HG03175 (cell line): Measurements from ENCODE around the gene TEX2.

Source experiments
- ATAC-seq: cut with Tn5 transposase; IDR thresholded peaks from one replicate; pipeline ENCODE4 v1.9.1; 2021; ENCODE audit warnings: mild to moderate bottlenecking, moderate library complexity; ENCODE audit not compliant: unreplicated experiment

Gene TEX2

GRCh38 chr17:64148017-64148631 lies 114.9 kb downstream of the TEX2 start:
- no peak for ATAC-seq

GRCh38 chr17:64147110-64148016 lies 115.7 kb downstream of the TEX2 start:
- no peak for ATAC-seq

- ATAC-seq: peak; percentile 15
These were observed 116.5 kb downstream of the TEX2 start for GRCh38 chr17:64146418-64147109.

- peak; percentile 97 for ATAC-seq
These were observed 117.2 kb downstream of the TEX2 start for GRCh38 chr17:64145751-64146417.

- no peak for ATAC-seq
These were observed 117.7 kb downstream of the TEX2 start for GRCh38 chr17:64145375-64145750.

GRCh38 chr17:64139542-64139941 lies 123.5 kb downstream of the TEX2 start:
- ATAC-seq: no peak

- ATAC-seq: no peak
These were observed 124.6 kb downstream of the TEX2 start for GRCh38 chr17:64138441-64138840.

- no peak for ATAC-seq
These were observed 128.1 kb downstream of the TEX2 start for GRCh38 chr17:64135000-64135399.

- ATAC-seq: no peak
These were observed 128.7 kb downstream of the TEX2 start for GRCh38 chr17:64134216-64134970.

GRCh38 chr17:64133546-64134215 lies 129.4 kb downstream of the TEX2 start:
- ATAC-seq: no peak

GRCh38 chr17:64131606-64132270 lies 131.3 kb downstream of the TEX2 start:
- no peak for ATAC-seq

- peak; percentile 20 for ATAC-seq
These were observed 132.5 kb downstream of the TEX2 start for GRCh38 chr17:64130559-64131001.

- peak; percentile 84 for ATAC-seq
These were observed 133.1 kb downstream of the TEX2 start, which contains the start of gene ERN1 for GRCh38 chr17:64129765-64130558. Gene ERN1, minus strand, starts transcription at chr17:64130144. Its CDS starts 115 bp downstream, at chr17:64130029.

- ATAC-seq: no peak
These were observed 133.6 kb downstream of the TEX2 start for GRCh38 chr17:64129515-64129764.

GRCh38 chr17:64128787-64129514 lies 134.1 kb downstream of the TEX2 start:
- no peak for ATAC-seq

- ATAC-seq: no peak
These were observed 136.1 kb downstream of the TEX2 start for GRCh38 chr17:64126918-64127317.

GRCh38 chr17:64125937-64126336 lies 137.1 kb downstream of the TEX2 start:
- no peak for ATAC-seq

- no peak for ATAC-seq
These were observed 138.5 kb downstream of the TEX2 start for GRCh38 chr17:64124609-64125008.
